Measurements from ENCODE around the gene CAMTA1.

The CAMTA1 gene

GRCh38 chr1:7010534-7011200 lies 225.4 kb downstream of the CAMTA1 start:
- no peak for DNase-seq

GRCh38 chr1:7011826-7012225 lies 226.6 kb downstream of the CAMTA1 start:
- DNase-seq: no peak

- no peak for DNase-seq
Measured at GRCh38 chr1:7012461-7012924, 227.2 kb downstream of the CAMTA1 start.

GRCh38 chr1:7013833-7014639 lies 228.8 kb downstream of the CAMTA1 start:
- no peak for DNase-seq

GRCh38 chr1:7014640-7014930 lies 229.3 kb downstream of the CAMTA1 start:
- no peak for DNase-seq

- no peak for DNase-seq
Measured at GRCh38 chr1:7015022-7015421, 229.8 kb downstream of the CAMTA1 start.

GRCh38 chr1:7018351-7018750 lies 233.1 kb downstream of the CAMTA1 start:
- DNase-seq: no peak

GRCh38 chr1:7018826-7019225 lies 233.6 kb downstream of the CAMTA1 start:
- DNase-seq: no peak

GRCh38 chr1:7019510-7019909 lies 234.3 kb downstream of the CAMTA1 start:
- no peak for DNase-seq

- no peak for DNase-seq
Measured at GRCh38 chr1:7022058-7022457, 236.8 kb downstream of the CAMTA1 start.

GRCh38 chr1:7025013-7025412 lies 239.8 kb downstream of the CAMTA1 start:
- no peak for DNase-seq

- DNase-seq: no peak
Measured at GRCh38 chr1:7026169-7026568, 240.9 kb downstream of the CAMTA1 start.

- DNase-seq: no peak
Measured at GRCh38 chr1:7032992-7033391, 247.7 kb downstream of the CAMTA1 start.

- no peak for DNase-seq
Measured at GRCh38 chr1:7036386-7036785, 251.1 kb downstream of the CAMTA1 start.

- DNase-seq: no peak
Measured at GRCh38 chr1:7039590-7040220, 254.5 kb downstream of the CAMTA1 start.

GRCh38 chr1:7040969-7041695 lies 255.9 kb downstream of the CAMTA1 start:
- no peak for DNase-seq

- peak; percentile 76 for DNase-seq
Measured at GRCh38 chr1:7042322-7043190, 257.3 kb downstream of the CAMTA1 start.

GRCh38 chr1:7043191-7043549 lies 257.9 kb downstream of the CAMTA1 start:
- DNase-seq: no peak

- no peak for DNase-seq
Measured at GRCh38 chr1:7043719-7044535, 258.7 kb downstream of the CAMTA1 start.

- no peak for DNase-seq
Measured at GRCh38 chr1:7045897-7046296, 260.6 kb downstream of the CAMTA1 start.

- DNase-seq: peak; percentile 10
Measured at GRCh38 chr1:7046314-7046713, 261.1 kb downstream of the CAMTA1 start.

- DNase-seq: no peak
Measured at GRCh38 chr1:7046891-7047290, 261.6 kb downstream of the CAMTA1 start.

Data from NCI-H82 (cell line).